ENCODE measurements around the gene FGF14.

DNA sequence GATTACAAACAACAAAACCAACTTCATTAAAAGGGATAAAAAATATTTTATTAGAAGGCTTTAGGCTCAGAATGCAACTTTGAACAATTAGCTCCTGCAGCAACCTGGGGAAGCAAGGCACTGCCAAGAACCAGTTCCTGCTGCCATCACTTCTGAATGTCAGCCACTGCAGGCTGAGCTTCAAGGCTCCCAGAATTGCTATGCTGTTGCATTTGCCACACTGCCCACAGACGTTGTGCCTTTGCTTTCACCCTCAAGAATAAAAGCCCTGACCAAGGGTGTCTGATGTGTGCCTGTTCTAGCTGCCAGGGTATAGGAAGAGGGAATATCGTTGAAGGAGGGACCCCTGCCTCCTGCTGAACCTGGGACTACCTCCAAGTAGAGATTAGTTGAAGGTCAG is 711.0 kb downstream of the FGF14 start:
- TF ChIP-seq ZFX (IDR thresholded peaks at IDR 0.05), result no peak
- TF ChIP-seq, protein P1, sequence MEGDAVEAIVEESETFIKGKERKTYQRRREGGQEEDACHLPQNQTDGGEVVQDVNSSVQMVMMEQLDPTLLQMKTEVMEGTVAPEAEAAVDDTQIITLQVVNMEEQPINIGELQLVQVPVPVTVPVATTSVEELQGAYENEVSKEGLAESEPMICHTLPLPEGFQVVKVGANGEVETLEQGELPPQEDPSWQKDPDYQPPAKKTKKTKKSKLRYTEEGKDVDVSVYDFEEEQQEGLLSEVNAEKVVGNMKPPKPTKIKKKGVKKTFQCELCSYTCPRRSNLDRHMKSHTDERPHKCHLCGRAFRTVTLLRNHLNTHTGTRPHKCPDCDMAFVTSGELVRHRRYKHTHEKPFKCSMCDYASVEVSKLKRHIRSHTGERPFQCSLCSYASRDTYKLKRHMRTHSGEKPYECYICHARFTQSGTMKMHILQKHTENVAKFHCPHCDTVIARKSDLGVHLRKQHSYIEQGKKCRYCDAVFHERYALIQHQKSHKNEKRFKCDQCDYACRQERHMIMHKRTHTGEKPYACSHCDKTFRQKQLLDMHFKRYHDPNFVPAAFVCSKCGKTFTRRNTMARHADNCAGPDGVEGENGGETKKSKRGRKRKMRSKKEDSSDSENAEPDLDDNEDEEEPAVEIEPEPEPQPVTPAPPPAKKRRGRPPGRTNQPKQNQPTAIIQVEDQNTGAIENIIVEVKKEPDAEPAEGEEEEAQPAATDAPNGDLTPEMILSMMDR (conservative IDR thresholded peaks at IDR 0.05), result no peak

All from C4-2B (cell line).